ENCODE measurements around the gene NME7.
"Not testable (repeated sequence)": the region's sequence is repeated elsewhere in the genome, so short reads cannot be mapped to it uniquely, and the experiment has no call there.

NME7 gene

GRCh38 chr1:169342096-169342495 is 25.5 kb downstream of the NME7 start:
- not testable (repeated sequence) for DNase-seq (ENCODE audit: low spot score)

DNA sequence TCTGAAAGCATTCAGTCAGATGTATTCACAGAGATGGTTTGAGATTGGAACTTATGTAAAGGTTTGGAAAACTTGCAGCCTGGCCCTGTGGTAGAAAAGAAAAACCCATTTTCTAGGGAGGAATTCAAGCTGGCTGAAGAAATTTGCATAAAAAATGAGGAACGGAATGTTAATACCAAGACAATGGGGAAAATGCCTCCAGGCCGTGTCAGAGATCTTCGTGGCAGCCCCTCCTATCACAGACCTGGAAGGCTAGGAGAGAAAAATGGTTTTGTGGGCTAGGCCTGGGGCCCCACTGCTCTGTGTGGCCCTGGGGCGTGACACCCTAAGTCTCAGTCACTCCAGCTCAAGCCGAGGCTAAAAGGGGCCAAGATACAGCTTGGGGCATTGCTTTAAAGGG is 26.7 kb downstream of the NME7 start:
- DNase-seq (ENCODE audit: low spot score), result no peak

DNA sequence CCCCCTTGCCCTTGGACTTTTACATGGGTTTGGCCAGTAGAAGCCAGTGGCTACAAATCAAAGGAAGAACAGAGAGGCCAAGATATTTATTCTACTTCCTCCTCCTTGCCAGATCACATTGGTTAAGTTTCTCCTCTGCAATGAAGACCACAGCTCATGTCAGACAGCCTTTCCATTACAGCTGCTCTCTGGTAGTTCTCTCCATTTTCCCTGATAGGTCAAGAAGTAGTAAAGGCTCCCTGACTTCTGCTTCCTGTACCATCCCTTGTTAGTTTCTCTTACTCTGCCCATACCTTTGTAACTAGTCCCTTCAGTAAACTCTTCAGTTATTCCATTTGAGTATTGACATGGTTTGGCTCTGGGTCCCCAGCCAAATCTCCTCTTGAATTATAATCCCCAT is 27.8 kb downstream of the NME7 start:
- DNase-seq (ENCODE audit: low spot score), result no peak

DNA sequence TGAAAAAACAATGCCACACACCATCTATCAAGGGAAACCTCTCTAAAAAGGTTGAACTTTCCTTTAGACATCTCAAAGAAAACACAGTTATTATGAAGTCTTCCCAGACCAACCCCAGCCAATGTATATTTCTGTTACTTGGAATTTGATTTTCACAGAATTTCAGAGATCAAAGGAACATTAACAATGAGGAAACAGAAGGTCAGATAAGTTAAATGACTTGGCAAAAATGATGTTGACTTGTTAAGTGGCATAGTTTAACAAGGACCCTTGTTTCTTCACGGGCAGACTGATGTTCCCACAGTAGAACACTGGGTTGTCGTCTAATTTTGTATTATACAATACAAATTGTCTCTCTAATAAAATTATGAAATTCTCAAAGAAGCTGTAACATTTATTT is 29.0 kb downstream of the NME7 start:
- DNase-seq (ENCODE audit: low spot score), result no peak

- DNase-seq (ENCODE audit: low spot score), result not testable (repeated sequence)
Measured at GRCh38 chr1:169336947-169337715, 30.5 kb downstream of the NME7 start.

DNA sequence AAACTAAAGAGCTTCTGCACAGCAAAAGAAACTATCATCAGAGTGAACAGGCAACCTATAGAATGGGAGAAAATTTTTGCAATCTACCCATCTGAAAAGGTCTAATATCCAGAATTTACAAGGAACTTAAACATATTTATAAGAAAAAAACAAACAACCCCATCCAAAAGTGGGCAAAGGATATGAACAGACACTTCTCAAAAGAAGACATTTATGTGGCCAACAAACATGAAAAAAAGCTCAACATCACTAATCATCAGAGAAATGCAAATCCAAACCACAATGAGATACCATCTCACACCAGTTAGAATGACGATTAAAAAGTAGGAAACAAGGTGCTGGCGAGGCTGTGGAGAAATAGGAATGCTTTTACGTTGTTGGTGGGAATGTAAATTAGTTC is 32.9 kb downstream of the NME7 start:
- not testable (repeated sequence) for DNase-seq (ENCODE audit: low spot score)

DNA sequence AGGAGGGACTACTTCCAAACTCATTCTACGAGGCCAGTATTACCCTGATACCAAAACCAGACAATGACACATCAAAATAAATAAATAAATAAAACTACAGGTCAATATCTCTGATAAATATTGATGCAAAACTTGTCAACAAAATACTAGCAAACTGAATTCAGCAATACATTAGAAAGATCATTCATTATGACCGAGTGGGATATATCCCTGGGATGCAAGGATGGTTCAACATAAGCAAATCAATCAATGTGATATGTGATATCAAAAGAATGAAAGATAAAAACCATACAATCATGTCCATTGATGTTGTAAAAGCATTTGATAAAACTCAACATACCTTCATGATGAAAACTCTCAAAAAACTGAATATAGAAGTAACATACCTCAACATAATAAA is 36.7 kb downstream of the NME7 start:
- no peak for DNase-seq (ENCODE audit: low spot score)

- no peak for DNase-seq (ENCODE audit: low spot score)
Measured at GRCh38 chr1:169329383-169329782, 38.2 kb downstream of the NME7 start.

- DNase-seq (ENCODE audit: low spot score), result no peak
Measured at GRCh38 chr1:169327875-169328274, 39.7 kb downstream of the NME7 start.

DNA sequence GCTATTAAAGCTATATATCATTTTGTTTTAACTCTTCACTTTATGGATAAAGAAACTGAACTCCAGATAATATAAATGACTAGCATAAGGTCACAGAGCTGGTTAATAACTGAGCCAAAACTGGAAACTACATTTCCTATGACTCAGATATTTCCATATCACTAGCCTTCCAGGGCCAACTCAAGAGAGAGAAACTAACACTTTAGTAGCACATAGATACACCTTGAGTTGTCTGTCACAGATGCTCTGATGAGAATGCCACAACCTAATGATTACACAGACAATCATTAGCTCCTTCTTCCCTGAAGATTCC is 40.7 kb downstream of the NME7 start:
- DNase-seq (ENCODE audit: low spot score), result no peak

DNA sequence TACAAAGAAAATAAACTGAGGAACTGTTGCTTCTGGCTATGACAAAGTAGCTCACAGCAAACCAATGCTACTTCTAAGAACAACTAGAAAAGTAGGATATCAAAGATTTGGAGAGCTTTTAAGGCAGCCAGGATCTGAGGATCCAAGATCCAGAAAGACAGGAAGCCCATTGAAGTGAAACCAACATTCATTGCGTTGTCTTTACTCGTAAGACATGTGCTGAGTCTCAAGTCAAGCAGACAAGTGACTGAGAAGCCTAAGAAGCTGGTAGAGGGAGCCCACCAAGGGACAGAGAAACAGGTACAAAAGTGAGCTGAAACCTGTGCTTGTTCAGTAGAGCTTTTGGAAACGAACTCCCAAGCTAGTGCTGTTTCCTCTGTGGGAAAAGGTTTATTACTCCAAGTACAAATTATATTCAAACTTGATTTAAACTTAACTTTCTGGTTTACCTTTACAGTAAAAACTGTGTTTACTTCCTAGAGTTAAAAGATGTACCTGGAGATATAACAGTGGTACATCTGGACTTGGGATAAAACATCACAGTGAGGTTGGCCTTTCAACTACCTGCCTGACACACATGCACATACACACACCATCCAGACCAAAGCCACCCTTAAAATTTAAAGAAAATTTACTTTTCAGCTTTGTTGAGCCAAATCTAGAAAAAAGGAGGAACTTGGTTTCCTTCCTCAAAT is 41.2 kb downstream of the NME7 start:
- no peak for DNase-seq (ENCODE audit: low spot score)

DNA sequence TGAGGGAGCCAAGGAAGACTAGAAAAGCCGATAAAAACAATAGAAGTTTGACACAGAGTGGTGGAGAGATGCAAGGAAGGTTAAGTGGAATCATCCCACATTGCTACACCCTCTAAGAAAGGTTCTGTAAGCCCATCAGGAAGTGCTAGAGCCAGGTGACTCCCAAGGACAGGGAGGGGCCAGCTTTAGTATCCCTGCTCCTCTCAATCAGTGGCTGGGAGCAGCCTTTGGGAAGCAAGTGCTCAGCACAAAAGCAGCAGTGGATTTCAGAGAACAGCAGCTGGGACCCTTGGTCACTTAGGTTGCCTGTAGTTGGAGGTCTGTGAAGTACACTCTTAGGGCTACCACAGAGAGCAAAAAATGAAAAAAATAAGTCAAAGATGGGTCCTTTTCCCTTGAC is 42.5 kb downstream of the NME7 start:
- no peak for DNase-seq (ENCODE audit: low spot score)

DNA sequence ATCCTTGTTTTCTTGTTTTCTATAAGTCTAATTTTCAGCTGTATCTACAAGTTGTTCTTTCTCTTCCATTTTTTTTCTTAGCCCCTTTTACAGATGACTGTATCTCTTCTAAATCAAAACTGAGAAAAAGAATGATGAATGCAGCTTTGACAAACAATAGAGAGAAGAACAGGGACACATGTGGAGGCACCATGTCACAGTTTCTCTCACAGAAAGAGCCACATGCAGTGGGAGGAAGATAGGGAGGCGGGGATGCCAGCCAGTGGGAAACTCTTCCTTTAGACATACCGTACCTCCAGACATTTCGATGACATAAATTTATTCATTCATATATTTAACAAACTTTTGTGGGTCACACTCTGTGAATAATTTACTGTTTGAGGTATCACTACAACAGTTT is 45.5 kb downstream of the NME7 start:
- DNase-seq (ENCODE audit: low spot score), result no peak

GRCh38 chr1:169321539-169321938 is 46.1 kb downstream of the NME7 start:
- no peak for DNase-seq (ENCODE audit: low spot score)

- no peak for DNase-seq (ENCODE audit: low spot score)
Measured at GRCh38 chr1:169318536-169319244, 48.9 kb downstream of the NME7 start.

GRCh38 chr1:169316556-169316955 is 51.0 kb downstream of the NME7 start:
- no peak for DNase-seq (ENCODE audit: low spot score)

DNA sequence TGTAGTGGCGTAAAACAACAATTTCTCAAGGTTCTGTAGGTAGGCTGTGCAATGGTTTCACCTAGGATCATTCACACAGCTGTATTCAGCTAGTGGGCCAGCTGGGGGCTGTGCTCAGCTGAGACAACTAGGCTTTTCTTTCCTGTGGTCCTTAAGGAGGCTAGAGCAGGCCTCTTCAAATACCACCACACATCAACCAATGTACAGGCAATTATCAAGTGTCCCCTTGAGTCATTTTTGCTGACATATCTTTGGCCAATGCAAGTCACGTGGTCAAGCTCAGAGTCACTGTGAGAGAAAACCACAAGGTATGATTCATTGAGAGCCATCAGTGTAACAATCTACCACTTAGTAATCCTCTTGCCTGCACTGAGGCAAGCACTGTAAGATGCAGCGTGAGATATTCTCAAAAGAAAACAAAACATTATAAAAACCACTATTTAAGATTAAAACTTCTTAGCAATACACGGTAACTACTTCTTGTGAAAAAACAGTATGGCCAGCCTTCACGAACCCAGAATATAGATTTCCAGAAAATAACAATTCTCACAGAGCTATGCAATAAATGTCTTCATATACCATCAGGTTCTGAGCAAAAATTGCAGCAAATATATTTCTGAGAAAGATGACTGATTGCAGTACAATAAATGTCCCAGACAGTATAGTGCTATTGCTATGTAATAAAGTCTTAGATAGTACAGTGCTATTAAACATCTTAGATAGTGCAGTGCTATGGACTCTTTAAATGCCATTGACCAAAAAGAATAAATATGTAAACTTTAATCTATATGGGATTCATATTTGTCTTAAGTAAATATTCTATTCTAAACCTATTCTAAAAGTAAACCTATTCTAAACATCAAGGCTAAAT is 55.3 kb downstream of the NME7 start:
- DNase-seq (ENCODE audit: low spot score), result no peak

- DNase-seq (ENCODE audit: low spot score), result no peak
Measured at GRCh38 chr1:169309178-169310166, 58.1 kb downstream of the NME7 start.

DNA sequence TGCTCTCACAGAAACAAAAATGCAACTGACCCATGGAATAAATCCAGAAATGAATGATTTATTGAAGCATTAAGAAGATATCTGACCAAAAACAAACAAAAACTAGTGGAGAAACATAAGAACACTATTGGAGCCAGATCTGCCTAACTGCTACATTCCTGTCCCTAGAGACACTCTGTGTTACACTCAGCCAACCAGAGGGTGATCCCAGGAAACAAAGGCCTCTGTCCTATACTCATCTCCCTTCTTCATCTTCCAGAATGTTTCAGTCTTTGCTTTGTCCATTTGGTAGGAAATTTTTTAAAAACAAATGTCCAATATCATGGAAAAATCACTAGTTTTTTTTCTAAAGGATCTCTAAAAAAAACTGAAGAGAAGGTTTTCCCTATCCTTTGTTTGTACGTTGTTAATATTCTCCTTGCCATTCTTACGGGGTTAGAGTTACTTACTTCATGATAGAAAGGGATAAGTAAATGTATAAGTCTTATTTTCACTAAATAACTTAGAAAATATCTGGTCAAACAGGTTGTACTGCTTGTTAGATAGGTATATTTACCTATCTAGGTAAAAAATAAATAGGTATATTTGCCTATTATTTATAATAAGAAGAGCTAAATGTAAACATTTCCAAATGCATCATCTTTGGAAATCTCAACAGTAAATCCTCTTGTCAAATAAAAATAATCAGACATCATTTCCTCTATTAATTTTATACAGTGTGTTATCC is 59.1 kb downstream of the NME7 start:
- no peak for DNase-seq (ENCODE audit: low spot score)

- DNase-seq (ENCODE audit: low spot score), result no peak
Measured at GRCh38 chr1:169307176-169307575, 60.4 kb downstream of the NME7 start.
